ENCODE data around the gene FHIT.

- no peak for TF ChIP-seq POLR2A (IDR thresholded peaks at IDR 0.05; ENCODE audit: low read depth, low read length)
- no peak for TF ChIP-seq POLR2AphosphoS5 (IDR thresholded peaks at IDR 0.05; ENCODE audit: low read depth, low read length)
- TF ChIP-seq TAF1 (IDR thresholded peaks at IDR 0.05; ENCODE audit: borderline replicate concordance, low read depth, low read length) = no peak
Observed at GRCh38 chr3:59992578-59992977, 1258.7 kb downstream of the FHIT start.

All from GM12892 (cell line).